ENCODE data around the gene BCL2L11. TPM values are rescaled to one million over a fixed set of nuclear protein-coding genes. Genes with fewer than 3 reads are reported as not detected.

The BCL2L11 gene
- total RNA-seq, 3 donors from 2014 or later = 40.9 to 44.4 (median 43.7) TPM

DNA sequence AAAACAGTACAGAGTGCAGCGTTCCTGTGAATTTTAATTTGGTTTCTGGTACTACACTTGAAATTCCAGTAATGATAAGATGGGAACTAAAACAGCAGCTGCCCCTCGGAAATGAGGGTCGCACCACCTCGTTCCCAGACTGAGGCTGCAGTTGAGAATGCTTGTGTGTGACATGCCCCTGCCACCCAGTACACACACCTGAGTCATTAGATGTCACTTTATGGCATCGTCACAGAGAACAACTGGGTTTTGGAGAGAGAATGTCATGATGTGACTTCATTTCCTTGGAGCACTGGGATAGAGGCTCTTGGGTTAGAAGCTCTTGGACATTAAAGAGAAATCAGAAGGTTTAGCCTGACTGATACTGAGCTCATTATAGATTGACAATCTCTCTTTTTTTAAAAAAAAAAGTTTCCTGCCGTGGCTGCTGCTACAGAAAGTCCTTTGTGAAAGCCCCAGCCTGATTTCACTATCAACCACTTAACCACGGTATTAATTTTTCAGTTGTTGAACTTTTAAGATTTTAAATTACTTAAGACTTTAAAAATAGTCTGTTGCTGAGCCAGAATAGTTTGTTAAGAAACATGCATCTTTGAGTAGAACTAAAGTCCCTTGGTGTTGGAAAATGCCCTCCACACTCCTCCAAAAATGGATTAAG is 24.5 kb downstream of the BCL2L11 start:
- no peak for ATAC-seq
- intact Hi-C loops (cut with DNase I, micrococcal nuclease) = no loop called here
- no peak overlapping the region for H3K4me3 ChIP-seq
- no peaks in the 10 kb centered on the region for H3K36me3 ChIP-seq (ENCODE audit: low read depth)
- DNase-seq = no peak
- TF ChIP-seq, protein P1, sequence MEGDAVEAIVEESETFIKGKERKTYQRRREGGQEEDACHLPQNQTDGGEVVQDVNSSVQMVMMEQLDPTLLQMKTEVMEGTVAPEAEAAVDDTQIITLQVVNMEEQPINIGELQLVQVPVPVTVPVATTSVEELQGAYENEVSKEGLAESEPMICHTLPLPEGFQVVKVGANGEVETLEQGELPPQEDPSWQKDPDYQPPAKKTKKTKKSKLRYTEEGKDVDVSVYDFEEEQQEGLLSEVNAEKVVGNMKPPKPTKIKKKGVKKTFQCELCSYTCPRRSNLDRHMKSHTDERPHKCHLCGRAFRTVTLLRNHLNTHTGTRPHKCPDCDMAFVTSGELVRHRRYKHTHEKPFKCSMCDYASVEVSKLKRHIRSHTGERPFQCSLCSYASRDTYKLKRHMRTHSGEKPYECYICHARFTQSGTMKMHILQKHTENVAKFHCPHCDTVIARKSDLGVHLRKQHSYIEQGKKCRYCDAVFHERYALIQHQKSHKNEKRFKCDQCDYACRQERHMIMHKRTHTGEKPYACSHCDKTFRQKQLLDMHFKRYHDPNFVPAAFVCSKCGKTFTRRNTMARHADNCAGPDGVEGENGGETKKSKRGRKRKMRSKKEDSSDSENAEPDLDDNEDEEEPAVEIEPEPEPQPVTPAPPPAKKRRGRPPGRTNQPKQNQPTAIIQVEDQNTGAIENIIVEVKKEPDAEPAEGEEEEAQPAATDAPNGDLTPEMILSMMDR (IDR thresholded peaks at IDR 0.05) = no peak
- no peaks in the 10 kb centered on the region for H3K9me3 ChIP-seq
- no peaks in the 10 kb centered on the region for H3K4me1 ChIP-seq (ENCODE audit: low read depth)

DNA sequence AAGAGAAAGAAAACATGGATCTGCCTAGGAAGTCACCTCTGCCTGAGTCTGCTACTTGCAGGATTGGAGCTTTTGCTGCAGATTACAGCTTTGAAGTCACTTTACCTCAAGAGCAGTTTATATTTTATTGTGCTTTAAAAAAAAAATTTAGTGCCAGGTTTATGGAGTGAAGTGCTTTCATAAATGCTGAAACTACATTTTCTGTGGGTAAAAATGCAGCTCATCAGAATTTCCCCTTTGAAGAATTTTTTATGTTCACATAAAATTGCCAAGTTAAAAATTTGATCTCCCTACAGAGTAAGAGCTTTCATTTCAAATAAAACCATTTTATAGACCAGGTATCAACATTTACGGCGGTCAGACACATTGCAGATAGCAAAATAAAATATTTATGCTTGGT is 25.2 kb downstream of the BCL2L11 start:
- no peaks in the 10 kb centered on the region for H3K4me1 ChIP-seq (ENCODE audit: low read depth)
- no peak overlapping the region for H3K4me3 ChIP-seq
- DNase-seq (no peak), ATAC-seq (no peak)
- H3K9me3 ChIP-seq = no peaks in the 10 kb centered on the region
- TF ChIP-seq, protein P1 (IDR thresholded peaks at IDR 0.05) = no peak
- no peaks in the 10 kb centered on the region for H3K36me3 ChIP-seq (ENCODE audit: low read depth)
- intact Hi-C loops (cut with DNase I, micrococcal nuclease) = no loop called here

DNA sequence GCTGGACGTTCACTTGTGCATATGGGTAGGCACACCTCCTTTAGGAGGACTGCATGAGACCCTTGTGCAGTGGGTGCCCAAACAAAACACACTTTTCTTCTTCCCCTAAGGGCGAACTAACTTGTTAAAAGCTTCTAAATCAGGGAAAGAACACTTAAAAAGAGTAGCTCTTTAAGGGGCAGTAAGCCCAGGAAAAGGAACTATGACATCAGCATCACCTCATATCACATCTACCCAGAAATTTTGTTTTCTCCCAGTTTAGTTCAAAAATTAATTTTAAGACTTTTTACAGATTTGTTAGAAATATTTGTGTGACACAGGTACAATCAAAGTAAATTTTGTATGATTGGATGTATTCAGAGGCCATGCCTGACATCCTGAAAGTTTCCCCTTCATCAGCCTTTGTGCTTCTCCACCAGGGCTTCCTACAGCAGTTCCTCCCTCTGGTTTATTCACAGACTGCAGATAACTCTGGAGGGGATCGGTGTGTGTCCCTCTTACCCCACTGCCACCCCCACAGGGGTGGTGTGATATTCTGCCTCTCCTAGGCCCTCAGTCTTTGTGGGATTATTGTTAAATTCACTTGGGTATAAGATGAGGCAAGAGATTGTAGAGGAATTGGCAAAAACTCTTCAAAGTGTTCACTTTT is 27.6 kb downstream of the BCL2L11 start:
- intact Hi-C loops (cut with DNase I, micrococcal nuclease) = no loop called here
- Histone ChIP-seq H3K36me3 (ENCODE audit: low read depth) (no peaks in the 10 kb centered on the region), H3K4me3 (no peak overlapping the region), H3K4me1 (ENCODE audit: low read depth) (no peaks in the 10 kb centered on the region), H3K9me3 (no peaks in the 10 kb centered on the region)
- TF ChIP-seq, protein P1 (IDR thresholded peaks at IDR 0.05) = no peak
- no peak for DNase-seq
- no peak for ATAC-seq

DNA sequence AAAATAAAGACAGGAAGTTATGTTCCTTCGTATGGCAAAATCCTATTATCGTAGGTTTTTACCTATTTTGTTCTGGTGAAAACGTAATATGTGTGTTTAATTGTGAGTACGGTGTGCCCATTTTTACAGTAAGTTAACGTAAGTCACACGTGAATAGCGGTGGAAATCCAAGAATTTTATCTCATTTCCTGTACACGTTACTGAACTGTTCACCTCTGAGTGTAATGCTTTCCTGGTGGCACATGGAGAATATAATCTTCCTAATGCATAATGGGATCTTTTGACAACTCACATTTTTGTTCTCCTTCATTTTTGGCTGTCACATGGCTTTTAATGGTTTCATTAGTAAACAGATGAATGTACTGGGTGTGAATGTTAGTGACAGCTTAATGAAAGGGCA is 28.2 kb downstream of the BCL2L11 start:
- Histone ChIP-seq H3K36me3 (ENCODE audit: low read depth) (no peaks in the 10 kb centered on the region), H3K4me1 (ENCODE audit: low read depth) (no peaks in the 10 kb centered on the region), H3K9me3 (no peaks in the 10 kb centered on the region), H3K4me3 (no peak overlapping the region)
- TF ChIP-seq, protein P1 (IDR thresholded peaks at IDR 0.05) = no peak
- no peak for ATAC-seq
- DNase-seq = no peak
- intact Hi-C loops (cut with DNase I, micrococcal nuclease) = no loop called here

DNA sequence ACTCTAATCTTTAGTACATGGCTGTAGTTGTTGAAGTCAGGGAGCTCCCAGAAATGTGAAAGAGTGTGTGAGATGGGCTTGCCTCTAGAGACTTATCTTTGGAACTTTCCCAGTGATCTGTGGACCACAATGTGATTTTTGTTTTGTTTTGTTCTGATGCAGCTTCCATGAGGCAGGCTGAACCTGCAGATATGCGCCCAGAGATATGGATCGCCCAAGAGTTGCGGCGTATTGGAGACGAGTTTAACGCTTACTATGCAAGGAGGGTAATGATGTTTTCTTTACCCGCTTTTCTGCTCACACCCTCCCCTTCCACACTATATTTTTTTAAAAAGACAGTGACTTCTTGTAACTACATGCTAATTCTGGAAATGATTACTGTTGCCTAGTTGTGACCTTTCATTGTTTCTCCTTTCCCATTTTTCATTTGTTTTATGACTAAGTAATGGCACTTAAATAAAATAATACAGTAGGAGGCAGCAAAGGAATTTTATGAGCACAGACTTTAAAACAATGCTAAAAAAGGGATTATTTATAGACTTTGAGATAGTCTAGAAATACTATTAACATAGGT is 29.3 kb downstream of the BCL2L11 start:
- Histone ChIP-seq H3K4me3 (no peak overlapping the region), H3K9me3 (no peaks in the 10 kb centered on the region), H3K36me3 (ENCODE audit: low read depth) (no peaks in the 10 kb centered on the region), H3K4me1 (ENCODE audit: low read depth) (no peaks in the 10 kb centered on the region)
- no peak for DNase-seq
- intact Hi-C loops (cut with DNase I, micrococcal nuclease) = no loop called here
- ATAC-seq = no peak
- TF ChIP-seq, protein P1 (IDR thresholded peaks at IDR 0.05) = no peak

Measured in mucosa of descending colon (tissue), 3 donors.